ENCODE data around the gene MROH7.
A peak's percentile ranks its signal among the peaks of the same experiment; 100 is the strongest.

Gene MROH7

GRCh38 chr1:54709547-54710292 lies 68.1 kb downstream of the MROH7 start:
- Mint-ChIP-seq H3K4me1 (ENCODE audit: low read depth) (no peaks in the 10 kb centered on the region), H3K36me3 (ENCODE audit: low read depth) (no peaks in the 10 kb centered on the region), H3K27me3 (ENCODE audit: low read depth) (no peaks in the 10 kb centered on the region), H3K4me3 (no peak overlapping the region), H3K27ac (no peak overlapping the region), H3K9me3 (no peaks in the 10 kb centered on the region)

GRCh38 chr1:54710434-54710833 lies 68.8 kb downstream of the MROH7 start:
- H3K27ac Mint-ChIP-seq: no peak overlapping the region
- H3K4me3 Mint-ChIP-seq: no peak overlapping the region
- peaks cover 5% of the 10 kb centered on the region for H3K4me1 Mint-ChIP-seq (ENCODE audit: low read depth)
- H3K36me3 Mint-ChIP-seq (ENCODE audit: low read depth): no peaks in the 10 kb centered on the region
- H3K27me3 Mint-ChIP-seq (ENCODE audit: low read depth): no peaks in the 10 kb centered on the region
- no peaks in the 10 kb centered on the region for H3K9me3 Mint-ChIP-seq

GRCh38 chr1:54710841-54711240 lies 69.3 kb downstream of the MROH7 start:
- H3K4me1 Mint-ChIP-seq (ENCODE audit: low read depth): peaks cover 5% of the 10 kb centered on the region
- H3K36me3 Mint-ChIP-seq (ENCODE audit: low read depth): no peaks in the 10 kb centered on the region
- H3K27me3 Mint-ChIP-seq (ENCODE audit: low read depth): no peaks in the 10 kb centered on the region
- H3K4me3 Mint-ChIP-seq: no peak overlapping the region
- H3K9me3 Mint-ChIP-seq: no peaks in the 10 kb centered on the region
- no peak overlapping the region for H3K27ac Mint-ChIP-seq

DNA sequence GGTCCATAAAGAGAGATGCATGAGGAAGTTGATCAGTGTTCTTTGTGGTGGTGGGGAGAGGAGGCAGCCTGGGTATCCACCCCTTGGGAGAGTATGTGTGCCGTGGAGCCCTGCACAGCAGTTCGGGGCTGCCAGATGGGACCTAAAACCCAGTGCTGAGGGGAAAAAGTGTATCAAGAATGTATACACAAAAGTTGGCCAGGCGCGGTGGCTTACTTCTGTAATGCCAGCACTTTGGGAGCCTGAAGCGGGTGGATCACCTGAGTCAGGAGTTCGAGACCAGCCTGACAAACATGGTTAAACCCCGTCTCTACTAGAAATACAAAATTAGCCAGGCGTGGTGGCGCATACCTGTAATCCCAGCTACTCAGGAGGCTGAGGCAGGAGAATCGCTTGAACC lies 70.0 kb downstream of the MROH7 start:
- Mint-ChIP-seq H3K9me3 (no peaks in the 10 kb centered on the region), H3K4me3 (no peak overlapping the region), H3K27me3 (ENCODE audit: low read depth) (no peaks in the 10 kb centered on the region), H3K27ac (no peak overlapping the region), H3K4me1 (ENCODE audit: low read depth) (peaks cover 10% of the 10 kb centered on the region), H3K36me3 (ENCODE audit: low read depth) (no peaks in the 10 kb centered on the region)

DNA sequence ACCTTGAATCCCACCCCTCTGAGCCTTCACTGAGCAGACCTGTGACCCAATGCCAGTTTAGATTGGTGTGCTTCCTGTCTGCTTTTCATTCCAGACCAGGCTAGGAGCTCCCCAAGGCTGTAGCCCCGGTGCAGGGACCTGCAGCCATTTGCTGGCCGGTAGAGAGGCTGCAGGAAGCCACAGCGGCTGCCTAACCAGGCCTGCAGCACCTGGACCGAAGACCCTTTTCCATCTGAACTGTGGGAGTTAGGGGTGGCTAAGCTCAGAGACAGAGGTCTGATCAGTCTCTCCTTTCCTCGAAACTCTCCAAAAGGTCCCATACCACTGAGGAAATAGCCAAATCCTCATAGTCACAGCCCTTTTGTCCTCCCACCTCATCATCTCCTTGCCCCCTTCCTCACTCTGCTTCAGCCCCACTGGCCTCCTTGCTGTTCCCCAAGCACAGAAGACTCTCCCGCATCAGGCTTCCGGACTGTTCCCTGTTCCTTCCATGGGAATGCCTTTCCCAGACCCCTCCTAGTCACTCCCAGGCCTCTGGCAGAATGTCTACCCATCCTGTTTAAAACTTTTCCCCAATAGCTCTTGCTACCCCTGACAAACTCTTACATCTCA lies 73.4 kb downstream of the MROH7 start:
- Mint-ChIP-seq H3K27me3 (ENCODE audit: low read depth) (no peaks in the 10 kb centered on the region), H3K27ac (peak overlapping the region; percentile 88), H3K9me3 (no peaks in the 10 kb centered on the region), H3K36me3 (ENCODE audit: low read depth) (peaks cover 11% of the 10 kb centered on the region), H3K4me1 (ENCODE audit: low read depth) (peaks cover 21% of the 10 kb centered on the region), H3K4me3 (peak overlapping the region; percentile 88)

DNA sequence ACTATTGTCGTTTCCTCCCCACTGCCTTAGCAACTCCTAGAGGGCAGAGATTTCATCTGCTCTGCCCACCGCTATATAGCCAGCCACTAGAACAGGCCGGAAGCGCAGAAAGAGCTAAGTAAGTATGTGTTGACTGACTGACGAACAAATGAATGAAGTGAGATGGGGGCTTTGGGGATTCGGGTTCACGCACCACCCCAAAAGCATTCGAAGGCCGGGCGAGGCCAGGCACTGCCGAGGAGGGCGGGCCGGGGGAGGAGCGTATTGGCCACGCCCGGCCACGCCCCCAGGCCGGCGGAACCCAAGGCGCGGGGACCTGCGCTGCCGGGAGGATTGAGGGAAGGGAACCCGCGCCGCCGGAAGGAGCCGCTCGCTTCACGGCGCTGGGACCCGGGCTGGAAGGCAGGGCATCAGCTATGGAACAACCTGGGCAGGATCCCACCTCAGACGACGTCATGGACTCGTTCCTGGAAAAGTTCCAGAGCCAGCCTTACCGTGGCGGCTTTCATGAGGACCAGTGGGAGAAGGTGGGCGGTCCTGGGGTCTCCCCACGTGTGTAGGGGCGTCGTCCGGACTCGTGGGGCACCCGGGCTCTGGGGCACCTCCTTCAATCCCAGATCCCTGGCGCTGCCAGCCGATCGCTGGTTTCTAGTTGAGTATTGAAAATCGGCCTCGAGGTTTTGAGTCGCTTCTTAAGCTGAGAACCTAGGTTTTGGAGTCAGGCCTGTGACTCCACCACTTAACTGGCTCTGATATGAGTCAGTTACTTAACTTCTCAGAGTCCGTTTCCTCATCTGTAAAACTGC lies 74.1 kb downstream of the MROH7 start, which contains the start of gene TTC4:
Gene TTC4 (plus strand): TSS at position 369 of the 806 bp plus-strand sequence. CDS start 48 bp downstream, at position 417.
- peaks cover 21% of the 10 kb centered on the region for H3K4me1 Mint-ChIP-seq (ENCODE audit: low read depth)
- no peaks in the 10 kb centered on the region for H3K9me3 Mint-ChIP-seq
- peaks cover 11% of the 10 kb centered on the region for H3K36me3 Mint-ChIP-seq (ENCODE audit: low read depth)
- peak within 1 kb of the TSS; percentile 88 for H3K4me3 Mint-ChIP-seq
- no peaks in the 10 kb centered on the region for H3K27me3 Mint-ChIP-seq (ENCODE audit: low read depth)
- peak within 1 kb of the TSS; percentile 88 for H3K27ac Mint-ChIP-seq

- peaks cover 12% of the 10 kb centered on the region for H3K36me3 Mint-ChIP-seq (ENCODE audit: low read depth)
- peak overlapping the region; percentile 88 for H3K4me3 Mint-ChIP-seq
- H3K9me3 Mint-ChIP-seq: no peaks in the 10 kb centered on the region
These were observed 74.9 kb downstream of the MROH7 start for GRCh38 chr1:54716299-54717047.

DNA sequence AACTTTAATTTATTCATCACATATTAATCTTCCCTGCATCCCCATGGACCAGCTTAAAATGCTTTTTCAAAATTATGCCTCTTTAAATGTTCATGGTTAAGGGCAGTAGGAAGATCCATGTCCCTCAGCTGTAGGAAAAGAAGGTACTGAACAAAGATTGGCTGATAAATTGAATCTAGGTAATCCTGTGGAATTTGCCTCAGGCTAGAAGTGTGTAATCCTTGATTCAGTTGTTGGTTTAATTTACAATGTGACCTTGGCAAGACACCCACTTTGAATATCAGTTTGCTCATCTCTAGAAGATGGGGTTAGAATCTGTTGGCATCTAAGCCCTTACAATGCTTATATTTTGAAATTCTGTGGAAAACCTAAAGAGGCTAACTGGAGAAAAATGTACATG lies 80.1 kb downstream of the MROH7 start:
- no peak overlapping the region for H3K27ac Mint-ChIP-seq
- H3K27me3 Mint-ChIP-seq (ENCODE audit: low read depth): no peaks in the 10 kb centered on the region
- peaks cover 45% of the 10 kb centered on the region for H3K36me3 Mint-ChIP-seq (ENCODE audit: low read depth)

More at GRCh38 chr1:54716299-54717047, 74.9 kb downstream of the MROH7 start:
- peaks cover 22% of the 10 kb centered on the region for H3K4me1 Mint-ChIP-seq (ENCODE audit: low read depth)
- H3K27ac Mint-ChIP-seq: peak overlapping the region; percentile 88
- H3K27me3 Mint-ChIP-seq (ENCODE audit: low read depth): no peaks in the 10 kb centered on the region

GRCh38 chr1:54723985-54724384 lies 82.4 kb downstream of the MROH7 start:
- no peak overlapping the region for H3K4me3 Mint-ChIP-seq
- H3K36me3 Mint-ChIP-seq (ENCODE audit: low read depth): peaks cover 51% of the 10 kb centered on the region
- H3K4me1 Mint-ChIP-seq (ENCODE audit: low read depth): peaks cover 4% of the 10 kb centered on the region
- H3K9me3 Mint-ChIP-seq: peaks cover 8% of the 10 kb centered on the region
- H3K27ac Mint-ChIP-seq: no peak overlapping the region
- H3K27me3 Mint-ChIP-seq (ENCODE audit: low read depth): no peaks in the 10 kb centered on the region

More for the DNA sequence above, 80.1 kb downstream of the MROH7 start:
- no peak overlapping the region for H3K4me3 Mint-ChIP-seq
- H3K9me3 Mint-ChIP-seq: peaks cover 8% of the 10 kb centered on the region
- H3K4me1 Mint-ChIP-seq (ENCODE audit: low read depth): peaks cover 11% of the 10 kb centered on the region

- Mint-ChIP-seq H3K4me3 (no peak overlapping the region), H3K27me3 (ENCODE audit: low read depth) (no peaks in the 10 kb centered on the region), H3K9me3 (peaks cover 8% of the 10 kb centered on the region), H3K36me3 (ENCODE audit: low read depth) (peaks cover 48% of the 10 kb centered on the region), H3K27ac (no peak overlapping the region), H3K4me1 (ENCODE audit: low read depth) (peaks cover 4% of the 10 kb centered on the region)
These were observed 83.2 kb downstream of the MROH7 start for GRCh38 chr1:54724771-54725170.

DNA sequence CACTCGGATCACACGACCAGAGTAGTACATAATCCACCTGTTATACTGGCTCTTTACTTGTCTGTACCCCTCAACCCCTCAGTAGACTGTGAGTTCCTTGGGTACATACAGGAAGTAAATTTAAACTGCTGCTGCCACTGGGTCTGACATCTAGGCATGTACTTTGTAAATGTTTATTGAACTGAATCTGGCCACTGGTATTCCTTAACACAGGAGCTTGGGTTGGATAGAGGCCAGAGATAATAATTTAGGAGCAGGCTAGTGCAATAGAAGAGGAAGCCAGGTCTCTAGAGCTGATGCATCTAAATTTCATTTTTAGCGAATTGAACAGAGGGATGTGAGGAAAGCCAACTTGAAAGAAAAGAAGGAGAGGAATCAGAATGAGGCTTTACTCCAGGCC lies 86.4 kb downstream of the MROH7 start:
- H3K9me3 Mint-ChIP-seq: peaks cover 8% of the 10 kb centered on the region
- H3K36me3 Mint-ChIP-seq (ENCODE audit: low read depth): peaks cover 56% of the 10 kb centered on the region
- no peak overlapping the region for H3K27ac Mint-ChIP-seq
- H3K27me3 Mint-ChIP-seq (ENCODE audit: low read depth): no peaks in the 10 kb centered on the region
- peaks cover 2% of the 10 kb centered on the region for H3K4me1 Mint-ChIP-seq (ENCODE audit: low read depth)
- H3K4me3 Mint-ChIP-seq: no peak overlapping the region

DNA sequence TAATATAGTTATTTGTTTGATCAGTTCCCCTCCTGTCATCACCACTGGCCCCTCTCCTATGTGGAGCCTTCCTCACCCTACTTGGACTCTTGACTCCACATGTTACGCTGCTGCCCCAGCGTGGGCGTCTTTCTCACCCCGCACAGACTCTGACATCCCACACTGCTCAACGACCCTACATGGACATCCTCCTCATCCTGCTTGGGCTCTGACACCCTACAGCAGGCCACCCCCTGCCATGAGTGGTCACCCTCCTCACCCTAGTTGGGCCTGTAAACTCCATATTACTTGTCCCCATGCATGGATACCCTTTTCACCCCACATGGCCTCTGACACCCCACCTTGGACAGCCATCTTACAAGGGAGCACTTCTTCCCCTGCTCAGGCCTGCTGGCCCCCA lies 95.1 kb downstream of the MROH7 start:
- peaks cover 37% of the 10 kb centered on the region for H3K36me3 Mint-ChIP-seq (ENCODE audit: low read depth)
- no peaks in the 10 kb centered on the region for H3K4me1 Mint-ChIP-seq (ENCODE audit: low read depth)
- no peak overlapping the region for H3K4me3 Mint-ChIP-seq
- H3K9me3 Mint-ChIP-seq: no peaks in the 10 kb centered on the region
- no peak overlapping the region for H3K27ac Mint-ChIP-seq
- no peaks in the 10 kb centered on the region for H3K27me3 Mint-ChIP-seq (ENCODE audit: low read depth)

DNA sequence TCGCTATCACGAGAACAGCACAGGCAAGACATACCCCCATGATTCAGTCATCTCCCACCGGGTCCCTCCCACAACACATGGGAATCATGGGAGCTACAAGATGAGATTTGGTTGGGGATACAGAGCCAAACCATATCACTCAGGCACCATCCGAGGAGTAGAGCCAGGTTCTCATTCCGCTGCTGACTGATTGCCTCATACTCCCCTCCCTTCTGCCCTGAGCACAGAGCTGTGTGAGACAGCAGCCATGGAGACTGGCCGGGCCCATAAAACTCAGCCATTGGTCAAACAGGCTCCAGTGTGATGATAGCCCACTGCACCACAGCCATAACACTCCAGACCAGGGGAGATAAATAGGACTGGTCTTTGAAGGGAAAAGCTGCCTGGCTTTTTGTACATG lies 96.7 kb downstream of the MROH7 start:
- no peak overlapping the region for H3K4me3 Mint-ChIP-seq
- H3K4me1 Mint-ChIP-seq (ENCODE audit: low read depth): no peaks in the 10 kb centered on the region
- H3K27me3 Mint-ChIP-seq (ENCODE audit: low read depth): no peaks in the 10 kb centered on the region
- H3K27ac Mint-ChIP-seq: no peak overlapping the region
- peaks cover 40% of the 10 kb centered on the region for H3K36me3 Mint-ChIP-seq (ENCODE audit: low read depth)
- no peaks in the 10 kb centered on the region for H3K9me3 Mint-ChIP-seq

DNA sequence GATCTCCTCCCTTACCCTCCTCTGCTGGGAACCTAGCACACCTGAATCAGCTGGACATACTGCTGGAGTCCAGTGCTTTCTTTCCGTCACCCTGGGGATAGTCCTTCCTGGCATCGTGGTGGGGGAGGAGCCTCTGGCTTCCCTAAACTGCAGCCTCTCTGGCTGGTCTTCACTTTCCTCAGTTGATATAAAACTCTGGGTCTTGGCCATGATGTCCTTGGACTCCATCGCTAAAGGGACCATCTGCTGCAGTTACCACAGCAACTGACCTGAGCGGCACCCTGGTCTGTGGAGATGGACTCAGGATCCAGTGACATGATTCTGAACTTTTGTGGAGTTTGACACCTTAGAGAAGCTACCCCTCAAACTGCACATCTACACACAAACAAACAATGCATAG lies 99.9 kb downstream of the MROH7 start:
- Mint-ChIP-seq H3K27me3 (ENCODE audit: low read depth) (no peaks in the 10 kb centered on the region), H3K27ac (no peak overlapping the region), H3K36me3 (ENCODE audit: low read depth) (peaks cover 35% of the 10 kb centered on the region), H3K4me1 (ENCODE audit: low read depth) (no peaks in the 10 kb centered on the region), H3K4me3 (no peak overlapping the region), H3K9me3 (no peaks in the 10 kb centered on the region)
